Thyroid gland (tissue), 4 donors: ENCODE results near the gene DDX56. TPM values are rescaled to one million over a fixed set of nuclear protein-coding genes. Genes with fewer than 3 reads are reported as not detected.

ENCODE experiments used
- DNase-seq, 2 donors: peaks; one replicate each; pipeline ENCODE4 v3.0.0-alpha.2; 2019
- H3K27ac ChIP-seq, 3 donors: fragments of 200-600 bp; sonication (generic); 1 replicate in 2 of 3; 2 replicates in 1 of 3; pipeline ENCODE4 v1.5.1; 2016 to 2019; ENCODE audit warnings: mild to moderate bottlenecking in 1 of 3, moderate library complexity in 1 of 3
- H3K27me3 ChIP-seq: fragments of 200-600 bp; sonication (generic); one replicate; pipeline ENCODE4 v1.5.1; 2019
- H3K36me3 ChIP-seq, 2 donors: fragments of 200-600 bp; sonication (generic); one replicate each; pipeline ENCODE4 v1.5.1; 2016 to 2019
- H3K4me1 ChIP-seq, 2 donors: fragments of 200-600 bp; sonication (generic); one replicate each; pipeline ENCODE4 v1.5.1; 2017 to 2019
- H3K4me3 ChIP-seq, 3 donors: fragments of 200-600 bp; sonication (generic); replicated peaks in 1 of 3; 1 replicate in 2 of 3; 2 replicates in 1 of 3; pipeline ENCODE4 v1.5.1; 2016; ENCODE audit warnings: mild to moderate bottlenecking in 1 of 3
- H3K9me3 ChIP-seq: fragments of 200-600 bp; sonication (generic); one replicate; pipeline ENCODE4 v1.5.1; 2017
- CTCF ChIP-seq, 6 experiments: fragments of 200-600 bp in 3 of 6; fragments of 450-650 bp in 3 of 6; sonication (generic) in 3 of 6; IDR thresholded peaks; one replicate each; pipeline ENCODE4 v1.5.1; 2016 to 2019; ENCODE audit warnings: antibody characterized with exemption in 6 of 6, mild to moderate bottlenecking in 2 of 6, inconsistent platforms in 1 of 6, moderate library complexity in 1 of 6
- POLR2A ChIP-seq, 2 donors: fragments of 450-650 bp; IDR thresholded peaks; one replicate each; pipeline ENCODE4 v1.6.1; 2017; ENCODE audit warnings: antibody characterized with exemption in 2 of 2, mild to moderate bottlenecking in 2 of 2, moderate library complexity in 1 of 2
- WGBS, 2 donors: methylation state at CpG; one replicate each; pipeline ENCODE4 v1.1.5; 2017; 5-methylcytosine and 5-hydroxymethylcytosine counted together
- intact Hi-C: fragments of 100-400 bp; cut with DNase I; formaldehyde crosslinking; loops from one replicate; pipeline ENCODE4 v1.15.1; 2023
- total RNA-seq, 4 donors: library from RNA; depleted of rRNA; stranded (reverse); fragments of >200 nt; gene quantifications; one replicate each; pipeline ENCODE4 v1.2.3, GENCODE V29; 2016

DDX56 gene
- total RNA-seq, 4 donors from 2014 or later = 47.3 to 77.3 (median 62.1) TPM

- 34 to 37% methylated on average over 2 of the region's 2 CpGs for WGBS, 2 donors
- Histone ChIP-seq H3K27ac (peak overlapping the region; percentile 63 to 90 (median 79)), H3K27me3 (no peaks in the 10 kb centered on the region)
Observed at GRCh38 chr7:44615149-44615611, 41.5 kb upstream of the DDX56 start.

GRCh38 chr7:44609829-44610228, 36.1 kb upstream of the DDX56 start:
- 90 to 94% methylated on average over 3 of the region's 3 CpGs for WGBS, 2 donors
- Histone ChIP-seq H3K4me1 (peaks cover 21 to 24% of the 10 kb centered on the region in 2 donors), H3K36me3 (no peaks in the 10 kb centered on the region), H3K4me3 (no peak overlapping the region), H3K27ac (no peak overlapping the region), H3K9me3 (no peaks in the 10 kb centered on the region), H3K27me3 (no peaks in the 10 kb centered on the region)
- no peak for DNase-seq
- no peak for TF ChIP-seq CTCF (IDR thresholded peaks at IDR 0.05)
- TF ChIP-seq POLR2A (IDR thresholded peaks at IDR 0.05) = no peak
- intact Hi-C loops = no loop called here

More at GRCh38 chr7:44615149-44615611, 41.5 kb upstream of the DDX56 start:
- intact Hi-C loops = no loop called here
- H3K4me1 ChIP-seq = peaks cover 52% of the 10 kb centered on the region in 2 donors
- DNase-seq = peak; percentile 39 to 45
- no peaks in the 10 kb centered on the region for H3K36me3 ChIP-seq
- H3K4me3 ChIP-seq = no peak overlapping the region
- no peaks in the 10 kb centered on the region for H3K9me3 ChIP-seq
- TF ChIP-seq CTCF (IDR thresholded peaks at IDR 0.05) = no peak
- TF ChIP-seq POLR2A (IDR thresholded peaks at IDR 0.05) = no peak

GRCh38 chr7:44608916-44609648, 35.4 kb upstream of the DDX56 start:
- Histone ChIP-seq H3K4me1 (peaks cover 14 to 17% of the 10 kb centered on the region in 2 donors), H3K27ac (no peak overlapping the region), H3K9me3 (no peaks in the 10 kb centered on the region), H3K4me3 (no peak overlapping the region), H3K36me3 (no peaks in the 10 kb centered on the region), H3K27me3 (no peaks in the 10 kb centered on the region)
- intact Hi-C loops = no loop called here
- 83 to 88% methylated on average over 14 of the region's 14 CpGs for WGBS, 2 donors
- DNase-seq = no peak
- TF ChIP-seq POLR2A (IDR thresholded peaks at IDR 0.05) (no peak), CTCF (IDR thresholded peaks at IDR 0.05) (no peak)

- no peaks in the 10 kb centered on the region for H3K27me3 ChIP-seq
- peaks cover 14 to 17% of the 10 kb centered on the region in 2 donors for H3K4me1 ChIP-seq
- peak overlapping the region; percentile 93 to 99 (median 97) for H3K27ac ChIP-seq
- no peaks in the 10 kb centered on the region for H3K9me3 ChIP-seq
- 49 to 57% methylated on average over 30 to 34 of the region's 35 CpGs for WGBS, 2 donors
- H3K36me3 ChIP-seq = no peaks in the 10 kb centered on the region
- TF ChIP-seq CTCF (IDR thresholded peaks at IDR 0.05) (no peak), POLR2A (IDR thresholded peaks at IDR 0.05) (no peak)
- peak overlapping the region; percentile 24 to 80 (median 76) for H3K4me3 ChIP-seq
- intact Hi-C loops = no loop called here
- no peak for DNase-seq
Observed at GRCh38 chr7:44607141-44608068, 33.7 kb upstream of the DDX56 start.
